Measurements from ENCODE around the gene ABHD6.

The ABHD6 gene

GRCh38 chr3:58296269-58296668 is 58.7 kb downstream of the ABHD6 start:
- in situ Hi-C loops (cut with MboI; ENCODE audit: low pct_unique_long_range_greater_than_20kb, low sequenced_read_pairs) = loop anchor here (10.0 kb wide), 1 partner anchor 111 kb away; no protein-coding TSS in a partner anchor
- DNase-seq = no peak

GRCh38 chr3:58296843-58297242 is 59.3 kb downstream of the ABHD6 start:
- in situ Hi-C loops (cut with MboI; ENCODE audit: low pct_unique_long_range_greater_than_20kb, low sequenced_read_pairs) = loop anchor here (10.0 kb wide), 1 partner anchor 112 kb away; no protein-coding TSS in a partner anchor
- no peak for DNase-seq

DNA sequence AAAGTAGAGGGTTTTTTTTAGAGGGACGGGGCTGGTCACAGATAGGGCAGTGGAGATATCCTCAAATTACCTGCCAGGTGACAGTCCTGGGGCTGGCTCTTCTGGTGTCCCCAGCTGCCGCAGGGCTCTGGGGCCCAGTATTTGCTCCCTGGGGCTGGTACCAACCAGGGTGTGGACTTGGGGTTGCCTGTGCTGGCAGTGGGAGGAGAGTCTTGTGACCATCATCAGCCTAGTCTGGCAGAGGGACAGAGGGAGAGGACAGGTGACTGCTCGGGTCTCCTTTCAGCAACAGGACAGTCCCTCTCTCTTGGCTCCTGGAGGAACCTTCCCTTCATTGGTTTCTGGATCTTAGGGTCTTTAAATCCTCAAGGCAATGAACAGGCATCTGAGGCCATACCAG is 60.6 kb downstream of the ABHD6 start:
- in situ Hi-C loops (cut with MboI; ENCODE audit: low pct_unique_long_range_greater_than_20kb, low sequenced_read_pairs) = loop anchor here (10.0 kb wide), 1 partner anchor 113 kb away; no protein-coding TSS in a partner anchor
- no peak for DNase-seq

DNA sequence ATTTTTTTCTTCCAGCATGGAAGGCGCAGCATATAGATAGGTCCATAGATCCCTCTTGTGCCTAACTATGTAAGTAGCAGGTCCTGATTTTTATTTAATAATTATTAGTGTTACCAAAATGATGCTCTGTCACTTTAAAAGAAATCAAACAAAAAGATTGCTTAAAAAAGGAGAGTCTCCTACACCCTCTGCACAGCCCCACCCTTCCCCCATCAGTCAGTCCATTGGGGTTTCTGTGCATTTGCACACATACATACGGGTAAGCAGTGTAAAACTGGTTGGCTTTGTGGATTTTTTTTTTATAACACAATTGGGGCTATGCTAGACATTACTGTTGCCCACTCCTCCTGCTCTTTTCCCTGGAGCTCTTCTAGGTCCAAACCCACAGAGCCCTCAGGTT is 61.5 kb downstream of the ABHD6 start:
- no peak for DNase-seq
- in situ Hi-C loops (cut with MboI; ENCODE audit: low pct_unique_long_range_greater_than_20kb, low sequenced_read_pairs) = loop anchor here (10.0 kb wide), 1 partner anchor 114 kb away; no protein-coding TSS in a partner anchor

DNA sequence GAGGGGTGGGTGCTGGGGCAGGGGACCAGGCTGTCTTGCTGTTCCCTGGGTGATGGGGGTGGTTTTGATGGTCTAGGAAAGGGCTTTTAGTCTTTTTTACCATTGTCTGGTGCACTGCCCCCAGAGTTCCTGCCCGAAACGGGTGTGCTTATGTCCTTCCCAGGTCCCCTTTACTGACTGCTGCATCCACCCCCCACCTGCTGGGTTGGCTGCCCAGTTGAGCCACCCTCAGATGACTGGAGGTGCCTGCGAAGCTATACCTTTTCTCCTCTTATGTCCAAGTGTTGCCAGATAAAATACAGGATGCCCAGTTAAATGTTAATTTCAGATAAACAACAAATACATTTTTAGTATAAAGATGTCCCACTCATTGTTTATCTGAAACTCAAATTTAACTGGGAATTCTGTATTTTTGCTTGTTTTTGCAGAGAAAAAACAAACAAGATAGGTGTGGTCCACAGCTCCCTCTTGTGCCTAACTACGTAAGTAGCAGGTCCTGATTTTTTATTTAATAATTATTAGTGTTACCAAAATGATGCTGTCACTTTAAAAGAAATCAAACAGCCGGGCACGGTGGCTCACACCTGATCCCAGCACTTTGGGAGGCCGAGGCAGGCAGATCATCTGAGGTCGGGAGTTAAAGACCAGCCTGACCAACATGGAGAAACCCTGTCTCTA is 62.4 kb downstream of the ABHD6 start:
- DNase-seq = peak; percentile 24
- in situ Hi-C loops (cut with MboI; ENCODE audit: low pct_unique_long_range_greater_than_20kb, low sequenced_read_pairs) = loop anchor here (10.0 to 25.0 kb wide), 2 partner anchors 115 to 237 kb away; partner anchors contain the start of gene ACOX2

DNA sequence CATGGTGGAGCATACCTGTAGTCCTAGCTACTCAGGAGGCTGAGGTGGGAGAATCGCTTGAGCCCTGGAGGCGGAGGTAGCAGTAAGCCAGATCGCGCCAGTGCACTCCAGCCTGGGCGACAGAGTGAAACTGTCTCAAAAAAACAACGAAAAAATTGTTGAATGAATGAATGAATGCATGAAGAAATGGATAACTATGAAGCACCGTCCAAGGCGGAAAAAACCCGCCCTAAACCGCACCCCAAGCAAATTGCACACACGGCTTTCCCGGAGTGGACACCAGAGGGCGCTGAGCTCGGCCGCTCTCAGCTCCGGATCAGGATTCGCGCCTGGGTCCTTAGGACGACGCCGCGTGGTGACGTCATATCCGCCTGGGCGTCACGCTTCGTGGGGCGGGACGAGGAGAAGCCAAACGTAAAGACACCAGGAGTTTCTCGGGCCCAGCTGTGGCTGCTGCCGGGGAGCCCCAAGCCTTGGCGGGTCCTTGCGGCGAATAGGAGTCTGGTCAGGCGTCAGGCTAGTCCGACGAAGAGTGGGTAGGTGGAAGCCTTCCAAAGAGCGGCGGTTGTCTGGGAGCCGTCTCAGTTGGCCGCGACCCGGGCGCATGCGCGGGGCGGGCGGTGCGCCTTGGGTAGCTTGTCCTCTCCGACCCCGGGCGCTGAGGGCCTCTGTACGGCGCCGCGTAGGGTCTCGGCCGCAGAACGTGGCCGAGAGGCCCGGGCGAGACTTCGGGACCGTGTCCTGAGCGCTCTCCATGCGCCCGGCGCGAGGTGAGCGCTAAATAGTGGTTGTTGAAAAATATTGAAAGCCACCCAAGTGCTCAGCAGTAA is 68.5 kb downstream of the ABHD6 start, which contains the start of the genes HTD2 and RPP14:
Gene HTD2, plus strand, starts transcription at position 639 of the 830 bp plus-strand sequence. CDS start 11,094 bp downstream, outside the sequence.
Gene RPP14, plus strand, starts transcription at position 364 of the 830 bp plus-strand sequence. CDS start 4,085 bp downstream, outside the sequence.
- peak; percentile 99 for DNase-seq
- in situ Hi-C loops (cut with MboI; ENCODE audit: low pct_unique_long_range_greater_than_20kb, low sequenced_read_pairs) = loop anchor here (25.0 kb wide), 1 partner anchor 231 kb away; the partner anchor contains the start of gene ACOX2

- in situ Hi-C loops (cut with MboI; ENCODE audit: low pct_unique_long_range_greater_than_20kb, low sequenced_read_pairs) = loop anchor here (25.0 kb wide), 1 partner anchor 230 kb away; the partner anchor contains the start of gene ACOX2
- DNase-seq = peak; percentile 63
Observed at GRCh38 chr3:58307639-58308215, 70.1 kb downstream of the ABHD6 start.

- in situ Hi-C loops (cut with MboI; ENCODE audit: low pct_unique_long_range_greater_than_20kb, low sequenced_read_pairs) = loop anchor here (25.0 kb wide), 1 partner anchor 229 kb away; the partner anchor contains the start of gene ACOX2
- DNase-seq = no peak
Observed at GRCh38 chr3:58308728-58309127, 71.1 kb downstream of the ABHD6 start.

DNA sequence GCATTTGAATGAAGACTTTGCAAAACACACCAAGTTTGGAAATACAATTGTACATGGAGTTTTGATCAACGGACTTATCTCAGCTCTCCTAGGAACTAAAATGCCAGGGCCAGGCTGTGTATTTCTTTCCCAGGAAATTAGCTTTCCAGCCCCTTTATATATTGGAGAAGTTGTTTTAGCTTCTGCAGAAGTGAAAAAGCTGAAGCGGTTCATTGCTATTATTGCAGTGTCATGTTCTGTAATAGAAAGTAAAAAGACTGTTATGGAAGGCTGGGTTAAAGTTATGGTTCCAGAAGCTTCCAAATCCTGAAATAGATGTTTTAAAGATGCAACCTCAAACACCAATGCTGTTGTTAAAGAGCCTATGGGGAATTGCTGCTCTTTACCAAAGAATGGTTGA is 80.2 kb downstream of the ABHD6 start:
- in situ Hi-C loops (cut with MboI; ENCODE audit: low pct_unique_long_range_greater_than_20kb, low sequenced_read_pairs) = loop anchor here (25.0 kb wide), 1 partner anchor 219 kb away; the partner anchor contains the start of gene ACOX2

DNA sequence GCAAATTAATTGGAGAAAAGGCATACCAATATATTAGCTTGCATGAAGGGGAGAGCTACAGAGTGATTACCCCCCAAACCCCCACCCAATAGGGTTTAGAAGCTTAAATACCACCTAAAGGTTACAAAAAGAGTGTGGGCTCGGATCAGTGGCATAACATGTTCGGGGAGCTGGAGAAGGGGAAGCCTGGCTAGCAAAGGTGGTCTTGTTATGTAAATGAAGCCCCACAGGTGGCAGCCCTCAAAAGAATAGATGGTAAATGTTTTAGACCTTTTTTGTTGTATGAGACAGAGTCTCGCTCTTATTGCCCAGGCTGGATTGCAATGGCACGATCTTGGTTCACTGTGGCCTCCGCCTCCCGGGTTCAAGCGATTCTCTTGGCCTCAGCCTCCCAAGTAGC is 84.2 kb downstream of the ABHD6 start:
- no peak for DNase-seq
- in situ Hi-C loops (cut with MboI; ENCODE audit: low pct_unique_long_range_greater_than_20kb, low sequenced_read_pairs) = loop anchor here (25.0 kb wide), 1 partner anchor 216 kb away; the partner anchor contains the start of gene ACOX2

More for the DNA sequence above, 80.2 kb downstream of the ABHD6 start:
- no peak for DNase-seq

DNA sequence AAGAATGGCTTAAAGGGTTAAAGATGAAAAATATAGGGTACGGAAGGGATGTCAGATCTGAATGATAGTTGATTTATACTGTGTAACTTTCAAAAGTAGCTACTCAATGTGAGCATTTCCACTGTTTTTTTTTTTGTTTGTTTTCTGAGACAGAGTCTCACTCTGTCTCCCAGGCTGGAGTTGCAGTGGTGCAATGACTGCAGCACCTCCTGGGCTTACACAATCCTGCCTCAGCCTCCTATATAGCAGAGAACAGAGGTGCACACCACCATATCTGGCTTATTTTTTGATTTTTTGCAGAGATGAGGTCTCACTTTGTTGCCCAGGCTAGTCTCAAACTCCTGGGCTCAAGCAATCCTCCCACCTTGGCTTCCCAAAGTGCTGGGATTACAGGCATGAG is 85.2 kb downstream of the ABHD6 start:
- no peak for DNase-seq
- in situ Hi-C loops (cut with MboI; ENCODE audit: low pct_unique_long_range_greater_than_20kb, low sequenced_read_pairs) = loop anchor here (25.0 kb wide), 1 partner anchor 215 kb away; the partner anchor contains the start of gene ACOX2

DNA sequence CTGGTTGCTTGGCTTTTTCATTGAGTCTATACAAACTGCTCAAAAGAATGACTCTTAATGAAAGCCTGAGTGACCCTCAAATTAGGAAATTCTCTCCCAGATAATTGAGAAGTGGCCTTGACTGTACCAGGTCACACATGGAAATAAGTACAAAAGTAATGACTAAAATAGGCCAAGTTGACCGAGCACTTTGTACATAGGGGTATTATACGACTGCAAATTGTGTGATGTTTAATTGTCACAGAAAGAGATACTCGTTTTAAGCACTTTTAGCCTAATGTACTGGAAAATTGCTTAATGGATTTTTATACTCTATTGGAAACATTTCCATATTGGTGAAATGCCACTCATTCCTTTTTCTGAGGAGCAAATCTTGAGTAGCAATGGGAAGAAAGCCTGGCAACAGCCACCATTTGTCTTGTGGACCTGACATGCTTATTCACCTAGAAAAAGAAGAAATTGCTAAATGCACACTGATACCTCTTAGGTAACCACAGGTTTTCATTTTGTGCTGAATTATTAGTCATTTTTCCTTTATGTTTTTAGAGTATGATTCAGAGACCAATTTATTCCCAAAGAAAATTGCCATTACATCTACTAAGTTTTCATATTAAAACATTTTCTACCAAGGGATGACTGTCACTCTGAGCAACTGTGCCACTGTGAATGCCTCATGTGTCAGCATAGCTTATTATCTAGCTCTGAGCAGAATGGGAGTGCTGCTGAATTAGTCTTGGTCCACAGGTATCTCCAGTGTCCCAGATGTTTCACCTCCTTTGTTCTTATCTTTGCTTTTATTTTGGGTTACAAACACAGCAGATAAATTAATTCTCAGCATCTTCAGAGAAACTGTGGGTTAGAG is 86.2 kb downstream of the ABHD6 start:
- DNase-seq = no peak
- in situ Hi-C loops (cut with MboI; ENCODE audit: low pct_unique_long_range_greater_than_20kb, low sequenced_read_pairs) = loop anchor here (25.0 kb wide), 1 partner anchor 214 kb away; the partner anchor contains the start of gene ACOX2

- no peak for DNase-seq
- in situ Hi-C loops (cut with MboI; ENCODE audit: low pct_unique_long_range_greater_than_20kb, low sequenced_read_pairs) = loop anchor here (25.0 kb wide), 1 partner anchor 213 kb away; the partner anchor contains the start of gene ACOX2
Observed at GRCh38 chr3:58324391-58325390, 87.1 kb downstream of the ABHD6 start.

GRCh38 chr3:58325525-58325992 is 88.0 kb downstream of the ABHD6 start:
- no peak for DNase-seq
- in situ Hi-C loops (cut with MboI; ENCODE audit: low pct_unique_long_range_greater_than_20kb, low sequenced_read_pairs) = no loop called here

GRCh38 chr3:58326267-58326900 is 88.8 kb downstream of the ABHD6 start:
- in situ Hi-C loops (cut with MboI; ENCODE audit: low pct_unique_long_range_greater_than_20kb, low sequenced_read_pairs) = no loop called here
- no peak for DNase-seq

- DNase-seq = no peak
- in situ Hi-C loops (cut with MboI; ENCODE audit: low pct_unique_long_range_greater_than_20kb, low sequenced_read_pairs) = no loop called here
Observed at GRCh38 chr3:58329150-58329921, 91.7 kb downstream of the ABHD6 start.
